Transverse colon (tissue), 4 donors: Measurements from ENCODE around the gene EP400. TPM values are rescaled to one million over a fixed set of nuclear protein-coding genes. Genes with fewer than 3 reads are reported as not detected.
A peak's percentile ranks its signal among the peaks of the same experiment; 100 is the strongest.

Experiments
- DNase-seq: peaks from one replicate; pipeline ENCODE4 v3.0.0-alpha.2; 2019
- H3K27ac ChIP-seq, 4 donors: fragments of 200-600 bp; sonication (generic); 2 replicates each; pipeline ENCODE4 v1.5.1; 2016 to 2018; ENCODE audit warnings: inconsistent platforms in 4 of 4
- H3K27me3 ChIP-seq: fragments of 200-600 bp; sonication (generic); 2 replicates; pipeline ENCODE4 v1.5.1; 2017; ENCODE audit warnings: inconsistent platforms
- H3K36me3 ChIP-seq, 4 donors: fragments of 200-600 bp; sonication (generic); 2 replicates each; pipeline ENCODE4 v1.5.1; 2017 to 2019; ENCODE audit warnings: inconsistent platforms in 4 of 4
- H3K4me1 ChIP-seq, 4 donors: fragments of 200-600 bp; sonication (generic); 2 replicates each; pipeline ENCODE4 v1.5.1; 2017 to 2020; ENCODE audit warnings: inconsistent platforms in 4 of 4
- H3K4me3 ChIP-seq, 4 donors: fragments of 200-600 bp; sonication (generic); 1 replicate in 1 of 4; 2 replicates in 3 of 4; pipeline versions ENCODE4 v1.5.1 to v1.6.1; 2017 to 2019; ENCODE audit warnings: inconsistent platforms in 4 of 4
- H3K9me3 ChIP-seq, 2 donors: fragments of 200-600 bp; sonication (generic); 2 replicates each; pipeline ENCODE4 v1.5.1; 2017 to 2019; ENCODE audit warnings: inconsistent platforms in 2 of 2
- EP300 ChIP-seq: sonication (generic); formaldehyde crosslinking; IDR thresholded peaks from one replicate; pipeline ENCODE4 v1.6.1; 2017; ENCODE audit warnings: antibody characterized with exemption, low read depth
- POLR2A ChIP-seq: fragments of 450-650 bp; IDR thresholded peaks from one replicate; pipeline ENCODE4 v1.6.1; 2016; ENCODE audit warnings: antibody characterized with exemption, mild to moderate bottlenecking, moderate library complexity
- POLR2AphosphoS5 ChIP-seq, 3 donors: sonication (generic); formaldehyde crosslinking; IDR thresholded peaks; one replicate each; pipeline ENCODE4 v1.6.1; 2016; ENCODE audit warnings: antibody characterized with exemption in 3 of 3
- WGBS, 2 donors: methylation state at CpG; one replicate each; pipeline ENCODE4 v1.1.5; 2018; ENCODE audit warnings: low coverage in 1 of 2; 5-methylcytosine and 5-hydroxymethylcytosine counted together
- in situ Hi-C, 4 donors: fragments of 200-750 bp; cut with MboI; loops; one replicate each; pipeline versions ENCODE4 v1.15.0 to v1.15.1; 2017; ENCODE audit warnings: low sequenced_read_pairs in 3 of 4, low pct_ligation_motif_present in 1 of 4, low pct_unique_long_range_greater_than_20kb in 1 of 4
- intact Hi-C: fragments of 100-400 bp; cut with DNase I; formaldehyde crosslinking; loops from one replicate; pipeline ENCODE4 v1.15.1; 2023; ENCODE audit warnings: low total_unique reads
- total RNA-seq, 4 donors: library from RNA; depleted of rRNA; stranded (reverse); fragments of >200 nt; gene quantifications; one replicate each; pipeline ENCODE4 v1.1.0, GENCODE V29; 2016
- TF ChIP-seq, protein P1 (sequence below), 5 experiments: fragments of 200-600 bp in 3 of 5; fragments of 450-650 bp in 2 of 5; sonication (generic) in 3 of 5; IDR thresholded peaks; 1 replicate in 2 of 5; 2 replicates in 3 of 5; pipeline ENCODE4 v1.5.1; 2016 to 2017; ENCODE audit warnings: antibody characterized with exemption in 5 of 5, inconsistent platforms in 3 of 5, mild to moderate bottlenecking in 2 of 5, moderate library complexity in 1 of 5

Gene EP400, protein sequence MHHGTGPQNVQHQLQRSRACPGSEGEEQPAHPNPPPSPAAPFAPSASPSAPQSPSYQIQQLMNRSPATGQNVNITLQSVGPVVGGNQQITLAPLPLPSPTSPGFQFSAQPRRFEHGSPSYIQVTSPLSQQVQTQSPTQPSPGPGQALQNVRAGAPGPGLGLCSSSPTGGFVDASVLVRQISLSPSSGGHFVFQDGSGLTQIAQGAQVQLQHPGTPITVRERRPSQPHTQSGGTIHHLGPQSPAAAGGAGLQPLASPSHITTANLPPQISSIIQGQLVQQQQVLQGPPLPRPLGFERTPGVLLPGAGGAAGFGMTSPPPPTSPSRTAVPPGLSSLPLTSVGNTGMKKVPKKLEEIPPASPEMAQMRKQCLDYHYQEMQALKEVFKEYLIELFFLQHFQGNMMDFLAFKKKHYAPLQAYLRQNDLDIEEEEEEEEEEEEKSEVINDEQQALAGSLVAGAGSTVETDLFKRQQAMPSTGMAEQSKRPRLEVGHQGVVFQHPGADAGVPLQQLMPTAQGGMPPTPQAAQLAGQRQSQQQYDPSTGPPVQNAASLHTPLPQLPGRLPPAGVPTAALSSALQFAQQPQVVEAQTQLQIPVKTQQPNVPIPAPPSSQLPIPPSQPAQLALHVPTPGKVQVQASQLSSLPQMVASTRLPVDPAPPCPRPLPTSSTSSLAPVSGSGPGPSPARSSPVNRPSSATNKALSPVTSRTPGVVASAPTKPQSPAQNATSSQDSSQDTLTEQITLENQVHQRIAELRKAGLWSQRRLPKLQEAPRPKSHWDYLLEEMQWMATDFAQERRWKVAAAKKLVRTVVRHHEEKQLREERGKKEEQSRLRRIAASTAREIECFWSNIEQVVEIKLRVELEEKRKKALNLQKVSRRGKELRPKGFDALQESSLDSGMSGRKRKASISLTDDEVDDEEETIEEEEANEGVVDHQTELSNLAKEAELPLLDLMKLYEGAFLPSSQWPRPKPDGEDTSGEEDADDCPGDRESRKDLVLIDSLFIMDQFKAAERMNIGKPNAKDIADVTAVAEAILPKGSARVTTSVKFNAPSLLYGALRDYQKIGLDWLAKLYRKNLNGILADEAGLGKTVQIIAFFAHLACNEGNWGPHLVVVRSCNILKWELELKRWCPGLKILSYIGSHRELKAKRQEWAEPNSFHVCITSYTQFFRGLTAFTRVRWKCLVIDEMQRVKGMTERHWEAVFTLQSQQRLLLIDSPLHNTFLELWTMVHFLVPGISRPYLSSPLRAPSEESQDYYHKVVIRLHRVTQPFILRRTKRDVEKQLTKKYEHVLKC (N-terminal part only)
- 10 to 100 TPM; 25.4 to 67.3 (median 37.5) TPM for total RNA-seq

DNA sequence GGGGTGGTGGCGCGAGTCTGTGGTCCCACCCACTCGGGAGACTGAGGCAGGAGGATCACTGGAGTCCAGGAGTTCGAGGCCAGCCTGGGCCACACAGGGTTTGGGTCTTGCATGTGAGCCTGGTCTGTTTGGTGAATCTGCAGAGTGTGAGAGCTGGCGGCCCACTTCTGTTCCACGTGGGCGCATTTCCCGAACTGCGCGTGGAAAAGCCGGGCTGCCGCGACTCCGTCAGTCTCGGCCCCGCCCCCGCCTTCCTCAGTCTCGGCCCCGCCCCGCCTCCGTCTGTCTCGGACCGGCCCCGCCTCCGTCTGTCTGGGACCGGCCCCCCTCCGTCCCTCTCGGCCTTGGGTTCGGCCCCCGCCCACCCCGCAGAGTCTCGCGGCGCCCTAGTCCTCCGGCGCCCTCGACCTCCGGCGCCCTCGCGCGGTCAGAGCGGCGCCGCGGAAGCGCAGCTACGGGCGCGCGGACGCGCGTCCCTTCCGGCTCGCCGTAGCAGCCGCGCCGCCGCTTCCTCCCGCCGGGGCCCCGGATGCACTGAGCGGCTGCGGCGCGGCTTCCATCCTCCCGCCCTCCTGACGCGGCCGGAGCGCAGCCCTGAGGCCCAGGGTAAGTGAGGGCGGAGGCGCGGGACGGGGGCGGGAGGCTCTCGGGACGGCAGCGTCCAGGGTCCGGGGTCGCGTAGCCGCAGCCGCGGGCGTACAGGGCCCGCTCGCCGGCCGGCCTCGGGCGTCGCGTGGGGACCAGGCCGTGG, at the start of gene EP400:
Gene EP400, plus strand, starts transcription at position 512 of the 751 bp plus-strand sequence. CDS start 10,678 bp downstream, outside the sequence.
- in situ Hi-C loops (no loop called here), intact Hi-C loops (loop anchor here (1.0 kb wide), 1 partner anchor 54 kb away; no protein-coding TSS in a partner anchor)
- Histone ChIP-seq H3K27ac (peak within 1 kb of the TSS; percentile 81 to 93 (median 91)), H3K36me3 (no peaks in the 10 kb centered on the region), H3K9me3 (no peaks in the 10 kb centered on the region), H3K4me1 (peaks cover 7 to 31% (median 18%) of the 10 kb centered on the region in 4 donors), H3K27me3 (no peaks in the 10 kb centered on the region), H3K4me3 (peak within 1 kb of the TSS; percentile 86 to 100 (median 94))
- WGBS, 2 donors: 4% methylated on average over 41 of the region's 97 CpGs; no CpG with 5 or more reads in 1 of the 2 donors
- peak; percentile 98 for DNase-seq
- TF ChIP-seq EP300: no peak
- peak; percentile 39 for TF ChIP-seq POLR2A
- peak in 2 of 3 donors; percentile 68 to 69 for TF ChIP-seq POLR2AphosphoS5 (IDR thresholded peaks at IDR 0.05)
- TF ChIP-seq, protein P1, sequence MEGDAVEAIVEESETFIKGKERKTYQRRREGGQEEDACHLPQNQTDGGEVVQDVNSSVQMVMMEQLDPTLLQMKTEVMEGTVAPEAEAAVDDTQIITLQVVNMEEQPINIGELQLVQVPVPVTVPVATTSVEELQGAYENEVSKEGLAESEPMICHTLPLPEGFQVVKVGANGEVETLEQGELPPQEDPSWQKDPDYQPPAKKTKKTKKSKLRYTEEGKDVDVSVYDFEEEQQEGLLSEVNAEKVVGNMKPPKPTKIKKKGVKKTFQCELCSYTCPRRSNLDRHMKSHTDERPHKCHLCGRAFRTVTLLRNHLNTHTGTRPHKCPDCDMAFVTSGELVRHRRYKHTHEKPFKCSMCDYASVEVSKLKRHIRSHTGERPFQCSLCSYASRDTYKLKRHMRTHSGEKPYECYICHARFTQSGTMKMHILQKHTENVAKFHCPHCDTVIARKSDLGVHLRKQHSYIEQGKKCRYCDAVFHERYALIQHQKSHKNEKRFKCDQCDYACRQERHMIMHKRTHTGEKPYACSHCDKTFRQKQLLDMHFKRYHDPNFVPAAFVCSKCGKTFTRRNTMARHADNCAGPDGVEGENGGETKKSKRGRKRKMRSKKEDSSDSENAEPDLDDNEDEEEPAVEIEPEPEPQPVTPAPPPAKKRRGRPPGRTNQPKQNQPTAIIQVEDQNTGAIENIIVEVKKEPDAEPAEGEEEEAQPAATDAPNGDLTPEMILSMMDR (IDR thresholded peaks at IDR 0.05): peak in 4 of 5 experiments; percentile 21 to 65 (median 38)

DNA sequence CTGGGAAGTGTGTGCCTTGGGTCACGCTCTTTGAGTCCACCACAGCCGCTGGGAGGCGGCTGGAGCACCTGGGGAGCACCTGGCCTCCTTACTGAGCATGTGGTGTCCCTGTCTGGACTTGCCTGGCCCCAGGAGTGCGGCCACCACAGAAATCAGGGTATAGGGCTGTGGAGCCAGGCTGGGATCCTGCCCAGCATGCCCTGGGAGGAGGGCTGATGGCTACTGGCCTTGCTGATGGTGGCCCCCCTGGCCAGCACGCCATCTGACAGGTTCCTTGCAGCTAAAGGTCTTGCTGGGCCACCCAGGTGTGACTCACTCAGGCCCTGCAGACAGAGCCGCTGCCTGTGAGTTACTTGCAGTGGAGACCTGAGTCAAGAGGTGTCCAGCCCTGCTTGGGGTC, 49.3 kb upstream of the EP400 start:
- TF ChIP-seq, protein P1 (IDR thresholded peaks at IDR 0.05): no peak
- no peak for TF ChIP-seq POLR2A
- TF ChIP-seq POLR2AphosphoS5 (IDR thresholded peaks at IDR 0.05): no peak
- TF ChIP-seq EP300: no peak
- intact Hi-C loops: no loop called here
- no peak overlapping the region for H3K27ac ChIP-seq
- H3K36me3 ChIP-seq: no peaks in the 10 kb centered on the region
- in situ Hi-C loops: no loop called here
- H3K4me1 ChIP-seq: peaks cover 22 to 32% (median 30%) of the 10 kb centered on the region in 4 donors
- H3K9me3 ChIP-seq: no peaks in the 10 kb centered on the region
- DNase-seq: no peak
- 96% methylated on average over 4 of the region's 6 CpGs; no CpG with 5 or more reads in 1 of the 2 donors for WGBS, 2 donors
- no peaks in the 10 kb centered on the region for H3K27me3 ChIP-seq
- no peak overlapping the region for H3K4me3 ChIP-seq

DNA sequence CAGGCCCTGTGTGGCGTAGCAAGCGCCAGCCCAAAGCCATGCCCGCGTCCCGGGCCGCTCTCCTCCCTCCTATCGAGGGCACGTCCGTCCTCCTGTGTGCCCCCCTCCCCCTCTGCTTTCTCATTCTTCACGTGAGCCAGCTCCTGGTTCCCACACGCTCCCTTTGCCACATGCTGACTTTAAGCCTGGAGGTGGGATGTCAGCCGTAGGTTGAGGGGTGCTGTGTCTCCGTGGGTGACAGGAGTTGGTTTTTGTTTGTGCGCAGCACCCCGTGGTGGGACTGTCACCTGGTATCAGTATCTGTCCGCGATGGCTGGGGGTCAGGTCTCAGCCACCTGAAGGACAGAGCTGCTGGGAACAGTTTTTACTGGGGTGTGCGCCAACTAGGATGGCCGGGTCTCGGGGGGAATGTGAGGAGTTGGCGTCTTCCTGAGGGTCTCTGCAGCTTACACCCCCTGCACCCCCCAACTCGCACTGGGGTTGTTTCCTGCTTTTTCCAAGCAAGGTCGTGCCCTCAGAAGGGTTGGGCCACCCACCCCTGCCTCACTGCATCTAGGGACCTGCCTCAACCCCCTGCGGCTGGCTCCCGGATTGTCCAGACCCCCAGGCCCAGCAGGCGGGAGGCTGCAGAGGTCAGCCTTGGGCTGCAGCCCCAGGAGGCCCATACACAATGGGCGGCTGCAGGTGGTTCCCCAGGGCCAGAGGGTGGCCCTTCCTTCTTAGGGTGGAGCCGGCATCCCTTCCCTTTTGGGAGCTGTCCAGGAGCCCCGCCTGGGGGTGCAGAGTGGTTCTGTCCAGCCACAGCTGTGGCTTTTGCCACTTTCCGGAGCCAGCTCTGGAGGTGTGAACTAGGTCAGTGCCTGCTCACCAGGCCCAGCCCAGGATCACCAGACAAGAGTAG, 48.1 kb upstream of the EP400 start:
- Histone ChIP-seq H3K27me3 (no peaks in the 10 kb centered on the region), H3K27ac (no peak overlapping the region), H3K4me3 (no peak overlapping the region), H3K9me3 (no peaks in the 10 kb centered on the region), H3K4me1 (peaks cover 17 to 24% (median 22%) of the 10 kb centered on the region in 4 donors), H3K36me3 (no peaks in the 10 kb centered on the region)
- in situ Hi-C loops (no loop called here), intact Hi-C loops (no loop called here)
- no peak for TF ChIP-seq POLR2A
- TF ChIP-seq, protein P1 (IDR thresholded peaks at IDR 0.05): no peak
- TF ChIP-seq POLR2AphosphoS5 (IDR thresholded peaks at IDR 0.05): no peak
- TF ChIP-seq EP300: no peak
- no peak for DNase-seq
- 71 to 100% methylated on average over 3 to 30 of the region's 30 CpGs for WGBS, 2 donors
